K562 (cell line): ENCODE measurements around the gene TSC22D3. TPM values are rescaled to one million over a fixed set of nuclear protein-coding genes. Genes with fewer than 3 reads are reported as not detected.

Experiments used
- ATAC-seq: fragments of 200-7000 bp; cut with Tn5 transposase; 3 replicates; pipeline ENCODE4 v1.9.1; 2020; ENCODE audit warnings: moderate library complexity
- BruUV-seq: library from RNA; stranded (reverse); fragments of 400-500 nt; replicated peaks from 2 replicates; lab custom pipeline; 2021; lab: Mats Ljungman, UMichigan
- CTCF ChIA-PET: fragments of 300-600 bp; formaldehyde crosslinking; extraction: SDS; loops from one replicate; lab custom pipeline; 2021; ENCODE audit warnings: low intra/inter-chr PET ratio; lab: Yijun Ruan, JAX
- POLR2A ChIA-PET: fragments of 300-600, 350-650 bp; sonication (Branson Sonifier 250); formaldehyde crosslinking; extraction: SDS; loops from one replicate; lab custom pipeline; 2021; ENCODE audit warnings: antibody characterized with exemption, inconsistent platforms; lab: Yijun Ruan, JAX
- DNase-seq, 4 experiments: peaks; one replicate each; pipeline versions ENCODE4 v3.0.0 to v3.0.0-alpha.2; 2011 to 2018; ENCODE audit warnings: low spot score in 3 of 4, mixed read lengths in 3 of 4; ENCODE audit errors: extremely low read depth in 1 of 4
- FAIRE-seq: peaks from 2 replicates; lab custom pipeline; 2011; peaks lifted over from hg19 to GRCh38; lab: Jason Lieb, UNC
- H2AFZ ChIP-seq: 2 replicates; pipeline ENCODE4 v1.6.0; 2011; ENCODE audit warnings: low read depth, low read length, control low read depth, inconsistent platforms
- H3K27ac ChIP-seq: fragments of 200-600 bp; 3 replicates; pipeline ENCODE4 v1.8.0; 2011; ENCODE audit warnings: low read depth, mild to moderate bottlenecking, control low read depth, inconsistent platforms, low read length, moderate library complexity, mixed read lengths; ENCODE audit errors: extremely low read depth
- H3K27me3 ChIP-seq, 2 experiments: fragments of 300-600 bp in 1 of 2; 2 replicates in 1 of 2; 3 replicates in 1 of 2; pipeline versions ENCODE4 v1.6.0 to v1.8.0; 2011; ENCODE audit warnings: inconsistent platforms in 2 of 2, low read length in 2 of 2, mild to moderate bottlenecking in 1 of 2, mixed read lengths in 1 of 2, moderate library complexity in 1 of 2; ENCODE audit not compliant: control insufficient read depth in 2 of 2, insufficient read depth in 2 of 2
- H3K36me3 ChIP-seq: fragments of 300-600 bp; 3 replicates; pipeline ENCODE4 v1.8.0; 2011; ENCODE audit warnings: mild to moderate bottlenecking, low read length, inconsistent platforms; ENCODE audit not compliant: control insufficient read depth, insufficient read depth
- H3K4me1 ChIP-seq, 2 experiments: fragments of 200-600 bp in 1 of 2; replicated peaks in 1 of 2; 2 replicates in 1 of 2; 3 replicates in 1 of 2; pipeline versions ENCODE4 v1.5.1 to v1.8.0; 2011; ENCODE audit warnings: inconsistent platforms in 2 of 2, low read length in 2 of 2, mild to moderate bottlenecking in 1 of 2, mixed read lengths in 1 of 2, moderate library complexity in 1 of 2; ENCODE audit not compliant: control insufficient read depth in 2 of 2, insufficient read depth in 2 of 2
- H3K4me2 ChIP-seq: 2 replicates; pipeline ENCODE4 v1.6.1; 2011; ENCODE audit warnings: low read length, control low read depth, inconsistent platforms, mixed read lengths; ENCODE audit not compliant: insufficient read depth
- H3K4me3 ChIP-seq: fragments of 200-600 bp; sonication (generic), shearing (Covaris generic); 2 replicates; pipeline ENCODE4 v1.5.1; 2016; ENCODE audit warnings: control low read depth, inconsistent platforms
- H3K79me2 ChIP-seq: fragments of 200-600 bp; 3 replicates; pipeline ENCODE4 v1.8.0; 2011; ENCODE audit warnings: low read length, inconsistent platforms; ENCODE audit not compliant: control insufficient read depth, insufficient read depth
- H3K9ac ChIP-seq, 2 experiments: 2 replicates each; pipeline versions ENCODE4 v1.6.0 to v1.6.1; 2011; ENCODE audit warnings: low read depth in 2 of 2, low read length in 2 of 2, control low read depth in 1 of 2, inconsistent platforms in 1 of 2, mild to moderate bottlenecking in 1 of 2, mixed read lengths in 1 of 2; ENCODE audit not compliant: insufficient read depth in 1 of 2
- H3K9me1 ChIP-seq: one replicate; pipeline ENCODE4 v1.6.0; 2011; ENCODE audit warnings: inconsistent platforms, mild to moderate bottlenecking, low read length, moderate library complexity; ENCODE audit not compliant: control insufficient read depth, insufficient read depth
- H3K9me3 ChIP-seq: replicated peaks from 2 replicates; pipeline ENCODE4 v1.5.1; 2011; ENCODE audit warnings: low read depth, low read length, inconsistent platforms; ENCODE audit not compliant: control insufficient read depth, insufficient read depth
- H4K20me1 ChIP-seq: replicated peaks from 2 replicates; pipeline ENCODE4 v1.6.1; 2011; ENCODE audit warnings: low read length, inconsistent platforms, mixed read lengths; ENCODE audit not compliant: control insufficient read depth, insufficient read depth
- DDX20 ChIP-seq: fragments of 450-650 bp; IDR thresholded peaks from 2 replicates; pipeline ENCODE4 v1.6.1; 2016; ENCODE audit warnings: missing genetic modification characterization, low read depth, mild to moderate bottlenecking, missing compliant biosample characterization, moderate library complexity
- E2F3 ChIP-seq: fragments of 250-450 bp; sonication (Bioruptor Pico); IDR thresholded peaks from 2 replicates; pipeline ENCODE4 v1.4.0; 2020; ENCODE audit warnings: mild to moderate bottlenecking
- ERF ChIP-seq: fragments of 450-650 bp; formaldehyde crosslinking; IDR thresholded peaks from 2 replicates; pipeline ENCODE4 v1.4.0; 2020; ENCODE audit warnings: mild to moderate bottlenecking, mixed read lengths
- FOXJ3 ChIP-seq: sonication (generic); formaldehyde crosslinking; IDR thresholded peaks from 2 replicates; pipeline ENCODE4 v1.4.0; 2020; ENCODE audit warnings: mild to moderate bottlenecking, missing genetic modification reagents
- MBD2 ChIP-seq: sonication (generic); IDR thresholded peaks from 2 replicates; pipeline ENCODE4 v1.6.1; 2016; ENCODE audit warnings: low read depth, borderline replicate concordance
- MEF2D ChIP-seq: conservative IDR thresholded peaks from 2 replicates; pipeline ENCODE4 v1.6.1; 2016; ENCODE audit warnings: low read depth, missing genetic modification characterization, missing compliant biosample characterization
- NCOA2 ChIP-seq, 2 experiments: fragments of 450-650 bp; IDR thresholded peaks; 2 replicates each; pipeline ENCODE4 v1.6.1; 2018; ENCODE audit warnings: mild to moderate bottlenecking in 2 of 2, moderate library complexity in 1 of 2; ENCODE audit not compliant: partially characterized antibody in 2 of 2
- NEUROD1 ChIP-seq: fragments of 150-350 bp; IDR thresholded peaks from 2 replicates; pipeline ENCODE4 v1.6.1; 2014; ENCODE audit warnings: borderline replicate concordance, low read length, low read depth; ENCODE audit not compliant: partially characterized antibody
- RBM14 ChIP-seq: fragments of 200-400 bp; formaldehyde crosslinking; IDR thresholded peaks from 2 replicates; pipeline ENCODE4 v1.6.1; 2018; ENCODE audit warnings: low read depth, mild to moderate bottlenecking, low read length, moderate library complexity, borderline replicate concordance; ENCODE audit not compliant: insufficient read depth
- RBM22 ChIP-seq: fragments of 200-400 bp; formaldehyde crosslinking; IDR thresholded peaks from 2 replicates; pipeline ENCODE4 v1.6.1; 2018; ENCODE audit warnings: low read length, low read depth; ENCODE audit not compliant: poor library complexity, severe bottlenecking
- SOX6 ChIP-seq: fragments of 450-650 bp; IDR thresholded peaks from 2 replicates; pipeline ENCODE4 v1.6.1; 2014; ENCODE audit warnings: mild to moderate bottlenecking
- ZFP30 ChIP-seq: fragments of 250-450 bp; sonication (Bioruptor Pico); IDR thresholded peaks from 2 replicates; pipeline ENCODE4 v1.8.0; 2022; ENCODE audit warnings: moderate library complexity, mild to moderate bottlenecking, inconsistent platforms, borderline replicate concordance
- WGBS: fragments of 100-300 bp; shearing (Covaris generic); methylation state at CpG from one replicate; pipeline ENCODE4 v1.1.6; 2016; ENCODE audit warnings: low coverage, mixed read lengths; ENCODE audit not compliant: insufficient coverage; ENCODE audit errors: missing lambda C conversion rate; 5-methylcytosine and 5-hydroxymethylcytosine counted together
- in situ Hi-C: fragments of 300-500 bp; cut with MboI; formaldehyde crosslinking; loops from 4 replicates; pipeline ENCODE4 v1.15.0; 2018; ENCODE audit warnings: inconsistent platforms, mixed read lengths
- intact Hi-C: fragments of 100-400 bp; cut with micrococcal nuclease; formaldehyde crosslinking; loops from 2 replicates; pipeline ENCODE4 v1.14.2; 2022
- polyA plus RNA-seq, 8 experiments: library from polyadenylated mRNA; depleted of rRNA in 4 of 8; stranded (reverse) in 5 of 8; unstranded in 3 of 8; fragments of >200 nt; fragmentation: Nextera tagmentation in 2 of 8; fragmentation: Illumina TruSeq in 1 of 8; extraction: Ambion mirVana in 2 of 8; extraction: Trizol in 1 of 8; gene quantifications; 2 replicates each; pipeline versions ENCODE4 v1.2.1 to v1.2.3, GENCODE V29; 2011 to 2014; ENCODE audit warnings: inconsistent platforms in 1 of 8, missing spikeins in 1 of 8
- total RNA-seq, 7 experiments: library from RNA; depleted of rRNA in 6 of 7; stranded (reverse); fragments of >200 nt in 6 of 7; fragmentation: Illumina TruSeq in 2 of 7; extraction: Trizol in 2 of 7; gene quantifications; 2 replicates each; pipeline versions ENCODE4 v1.2.1 to v1.2.3, GENCODE V29; 2011 to 2021; ENCODE audit warnings: low replicate concordance in 1 of 7
- TF ChIP-seq, protein P1 (sequence below): fragments of 250-450 bp; sonication (Bioruptor Pico); IDR thresholded peaks from 2 replicates; pipeline ENCODE4 v1.4.0; 2020

TSC22D3 gene
- total and polyA plus RNA-seq, 9 of the 15 experiments (the other 6 are each of a cell fraction or from before 2014, with no cell fraction given) = 0.48 to 3.0 (median 0.87) TPM

DNA sequence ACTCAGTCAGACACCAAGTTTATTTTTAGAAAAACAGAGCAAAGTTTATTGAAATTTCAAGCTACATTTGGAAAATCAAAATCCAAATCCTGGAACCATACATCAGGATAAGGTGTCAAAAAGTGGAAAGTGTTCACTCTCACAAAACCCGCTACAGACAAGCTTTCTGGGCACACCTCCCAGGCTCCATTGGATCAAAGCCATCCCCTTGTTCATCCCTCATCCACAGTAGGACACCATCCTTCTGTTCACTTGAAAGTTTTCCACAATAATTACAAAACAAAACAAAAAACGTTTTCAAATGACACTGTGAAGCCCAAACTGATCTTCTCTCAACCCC, 62.4 kb downstream of the TSC22D3 start:
- no peak overlapping the region for H3K4me3 ChIP-seq
- DNase-seq = no peak
- ChIA-PET POLR2A (no interaction called here), CTCF (no interaction called here)
- no peak overlapping the region for H3K4me2 ChIP-seq
- ATAC-seq = no peak
- no peaks in the 10 kb centered on the region for H3K27me3 ChIP-seq
- H3K9ac ChIP-seq = no peak overlapping the region
- no peaks in the 10 kb centered on the region for H4K20me1 ChIP-seq
- H3K36me3 ChIP-seq = no peaks in the 10 kb centered on the region
- H3K9me3 ChIP-seq = no peaks in the 10 kb centered on the region
- WGBS = 40% methylated on average over 2 of the region's 2 CpGs
- H3K27ac ChIP-seq = no peak overlapping the region
- H3K79me2 ChIP-seq = no peaks in the 10 kb centered on the region
- BruUV-seq = no TSS peak
- intact Hi-C loops = no loop called here
- H3K4me1 ChIP-seq = peaks cover 13 to 20% of the 10 kb centered on the region in 2 experiments
- FAIRE-seq = no peak
- no peak overlapping the region for H2AFZ ChIP-seq
- in situ Hi-C loops = loop anchor here (5.0 kb wide), 1 partner anchor 36 kb away; no protein-coding TSS in a partner anchor
- H3K9me1 ChIP-seq = no peaks in the 10 kb centered on the region
- TF ChIP-seq FOXJ3 (CRISPR knock-in tag) = no peak
- no peak for TF ChIP-seq ERF (CRISPR knock-in tag)
- no peak for TF ChIP-seq RBM14
- no peak for TF ChIP-seq MBD2
- TF ChIP-seq SOX6 = no peak
- no peak for TF ChIP-seq RBM22
- TF ChIP-seq, protein P1, sequence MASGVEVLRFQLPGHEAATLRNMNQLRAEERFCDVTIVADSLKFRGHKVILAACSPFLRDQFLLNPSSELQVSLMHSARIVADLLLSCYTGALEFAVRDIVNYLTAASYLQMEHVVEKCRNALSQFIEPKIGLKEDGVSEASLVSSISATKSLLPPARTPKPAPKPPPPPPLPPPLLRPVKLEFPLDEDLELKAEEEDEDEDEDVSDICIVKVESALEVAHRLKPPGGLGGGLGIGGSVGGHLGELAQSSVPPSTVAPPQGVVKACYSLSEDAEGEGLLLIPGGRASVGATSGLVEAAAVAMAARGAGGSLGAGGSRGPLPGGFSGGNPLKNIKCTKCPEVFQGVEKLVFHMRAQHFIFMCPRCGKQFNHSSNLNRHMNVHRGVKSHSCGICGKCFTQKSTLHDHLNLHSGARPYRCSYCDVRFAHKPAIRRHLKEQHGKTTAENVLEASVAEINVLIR (CRISPR knock-in tag) = no peak
- TF ChIP-seq DDX20 (tag) = no peak
- no peak for TF ChIP-seq ZFP30 (CRISPR knock-in tag)
- no peak for TF ChIP-seq NEUROD1
- TF ChIP-seq MEF2D (tag) = no peak
- TF ChIP-seq NCOA2 (IDR thresholded peaks at IDR 0.05; ENCODE audit: partially characterized antibody in 2 of 2) = no peak
- TF ChIP-seq E2F3 (CRISPR knock-in tag) = no peak
- TF ChIP-seq, all 486 proteins: peak for 0
